ENCODE data around the gene NUP205.

Gene NUP205

GRCh38 chr7:135538376-135538775 lies 19.3 kb upstream of the NUP205 start:
- in situ Hi-C loops (cut with HindIII; ENCODE audit: low sequenced_read_pairs) = no loop called here

GRCh38 chr7:135539629-135540028 lies 18.1 kb upstream of the NUP205 start:
- in situ Hi-C loops (cut with HindIII; ENCODE audit: low sequenced_read_pairs) = no loop called here

- in situ Hi-C loops (cut with HindIII; ENCODE audit: low sequenced_read_pairs) = no loop called here
These were observed 16.7 kb upstream of the NUP205 start for GRCh38 chr7:135541029-135541428.

- in situ Hi-C loops (cut with HindIII; ENCODE audit: low sequenced_read_pairs) = no loop called here
These were observed 7.5 kb upstream of the NUP205 start for GRCh38 chr7:135550196-135550595.

- in situ Hi-C loops (cut with HindIII; ENCODE audit: low sequenced_read_pairs) = no loop called here
These were observed 5.6 kb upstream of the NUP205 start for GRCh38 chr7:135552148-135552547.

- in situ Hi-C loops (cut with HindIII; ENCODE audit: low sequenced_read_pairs) = no loop called here
These were observed 4.4 kb upstream of the NUP205 start for GRCh38 chr7:135553346-135553745.

- in situ Hi-C loops (cut with HindIII; ENCODE audit: low sequenced_read_pairs) = no loop called here
These were observed 635 bp downstream of the NUP205 start for GRCh38 chr7:135558337-135558767.

GRCh38 chr7:135558881-135559280 lies 1.2 kb downstream of the NUP205 start:
- in situ Hi-C loops (cut with HindIII; ENCODE audit: low sequenced_read_pairs) = no loop called here

GRCh38 chr7:135560631-135561030 lies 2.9 kb downstream of the NUP205 start:
- in situ Hi-C loops (cut with HindIII; ENCODE audit: low sequenced_read_pairs) = no loop called here

- in situ Hi-C loops (cut with HindIII; ENCODE audit: low sequenced_read_pairs) = no loop called here
These were observed 5.0 kb downstream of the NUP205 start for GRCh38 chr7:135562720-135563119.

- in situ Hi-C loops (cut with HindIII; ENCODE audit: low sequenced_read_pairs) = no loop called here
These were observed 14.1 kb downstream of the NUP205 start for GRCh38 chr7:135571834-135572233.

- in situ Hi-C loops (cut with HindIII; ENCODE audit: low sequenced_read_pairs) = no loop called here
These were observed 15.8 kb downstream of the NUP205 start for GRCh38 chr7:135573541-135573940.

GRCh38 chr7:135575296-135575695 lies 17.6 kb downstream of the NUP205 start:
- in situ Hi-C loops (cut with HindIII; ENCODE audit: low sequenced_read_pairs) = no loop called here

- in situ Hi-C loops (cut with HindIII; ENCODE audit: low sequenced_read_pairs) = no loop called here
These were observed 20.9 kb downstream of the NUP205 start for GRCh38 chr7:135578569-135578968.

GRCh38 chr7:135584362-135585353 lies 26.9 kb downstream of the NUP205 start:
- in situ Hi-C loops (cut with HindIII; ENCODE audit: low sequenced_read_pairs) = no loop called here

GRCh38 chr7:135597181-135597925 lies 39.6 kb downstream of the NUP205 start:
- in situ Hi-C loops (cut with HindIII; ENCODE audit: low sequenced_read_pairs) = no loop called here

- in situ Hi-C loops (cut with HindIII; ENCODE audit: low sequenced_read_pairs) = no loop called here
These were observed 40.2 kb downstream of the NUP205 start for GRCh38 chr7:135597926-135598305.

- in situ Hi-C loops (cut with HindIII; ENCODE audit: low sequenced_read_pairs) = no loop called here
These were observed 41.8 kb downstream of the NUP205 start for GRCh38 chr7:135599471-135599870.

GRCh38 chr7:135600226-135600625 lies 42.5 kb downstream of the NUP205 start:
- in situ Hi-C loops (cut with HindIII; ENCODE audit: low sequenced_read_pairs) = no loop called here

- in situ Hi-C loops (cut with HindIII; ENCODE audit: low sequenced_read_pairs) = no loop called here
These were observed 43.5 kb downstream of the NUP205 start for GRCh38 chr7:135601182-135601581.

GRCh38 chr7:135602304-135602703 lies 44.6 kb downstream of the NUP205 start:
- in situ Hi-C loops (cut with HindIII; ENCODE audit: low sequenced_read_pairs) = no loop called here

- in situ Hi-C loops (cut with HindIII; ENCODE audit: low sequenced_read_pairs) = no loop called here
These were observed 58.4 kb downstream of the NUP205 start for GRCh38 chr7:135616136-135616535.

All from DLD1 (cell line).